Measurements from ENCODE around the gene SOAT2.
"Not testable (repeated sequence)": the region's sequence is repeated elsewhere in the genome, so short reads cannot be mapped to it uniquely, and the experiment has no call there.

SOAT2 gene

GRCh38 chr12:53160000-53160399 is 56.7 kb downstream of the SOAT2 start:
- DNase-seq = no peak

DNA sequence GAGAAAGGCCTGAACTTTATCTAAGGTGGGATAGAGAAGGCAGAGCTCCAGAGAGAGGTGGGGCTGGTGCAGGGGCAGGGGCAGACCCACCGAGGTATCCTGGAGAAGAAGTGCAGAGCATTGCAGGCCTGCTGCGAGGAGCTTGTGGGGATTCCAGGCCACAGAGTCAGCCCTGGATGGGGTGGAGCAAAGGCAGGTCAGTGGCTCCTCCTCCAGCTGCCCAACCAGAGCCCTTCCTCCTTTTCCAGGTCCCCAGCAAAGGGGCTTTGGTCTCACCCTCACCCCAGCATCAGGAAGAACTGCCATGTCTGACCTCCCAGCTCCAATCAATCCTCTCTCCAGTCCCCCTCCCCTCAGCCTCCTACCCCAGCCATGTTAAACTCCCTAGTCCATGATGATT is 57.4 kb downstream of the SOAT2 start:
- no peak for DNase-seq

DNA sequence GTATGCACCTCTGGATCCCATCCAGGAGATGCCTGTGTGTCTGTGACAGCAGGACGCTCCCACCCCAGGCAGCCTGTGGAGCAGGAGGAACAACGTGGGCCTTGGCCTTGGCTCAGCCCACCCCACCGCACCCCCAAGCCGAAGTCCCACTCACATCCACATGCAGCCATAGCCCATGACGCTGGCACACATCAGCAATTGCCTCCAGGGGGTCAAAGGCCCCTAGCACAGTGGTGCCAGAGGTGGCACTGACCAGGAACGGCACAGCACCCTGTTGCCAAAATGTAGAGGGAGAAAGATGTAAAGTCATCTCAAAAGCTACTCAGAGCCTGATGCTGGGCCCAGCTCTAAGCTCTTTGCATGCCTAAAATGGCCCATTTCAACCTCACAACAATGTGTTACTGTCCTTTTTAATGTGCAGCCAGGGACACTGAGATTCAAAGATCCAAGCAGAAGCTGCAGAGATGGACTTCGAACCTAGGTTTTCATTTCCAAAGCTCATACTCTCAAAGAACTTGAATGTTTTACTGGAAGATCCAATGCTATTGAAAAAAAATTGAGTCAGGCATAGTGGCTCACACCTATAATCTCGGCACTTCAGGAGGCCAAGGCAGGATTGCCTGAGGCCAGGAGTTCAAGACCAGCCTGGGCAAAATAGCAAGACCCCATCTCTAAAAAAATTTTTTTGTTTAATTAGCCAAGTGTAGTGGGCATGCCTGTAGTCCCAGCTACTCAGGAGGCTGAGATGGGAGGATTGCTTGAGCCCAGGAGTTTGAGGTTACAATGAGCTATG is 58.0 kb downstream of the SOAT2 start:
- DNase-seq = no peak

GRCh38 chr12:53163008-53163407 is 59.7 kb downstream of the SOAT2 start:
- DNase-seq = not testable (repeated sequence)

- no peak for DNase-seq
Observed at GRCh38 chr12:53166837-53167236, 63.6 kb downstream of the SOAT2 start.

- DNase-seq = no peak
Observed at GRCh38 chr12:53169644-53170043, 66.4 kb downstream of the SOAT2 start.

DNA sequence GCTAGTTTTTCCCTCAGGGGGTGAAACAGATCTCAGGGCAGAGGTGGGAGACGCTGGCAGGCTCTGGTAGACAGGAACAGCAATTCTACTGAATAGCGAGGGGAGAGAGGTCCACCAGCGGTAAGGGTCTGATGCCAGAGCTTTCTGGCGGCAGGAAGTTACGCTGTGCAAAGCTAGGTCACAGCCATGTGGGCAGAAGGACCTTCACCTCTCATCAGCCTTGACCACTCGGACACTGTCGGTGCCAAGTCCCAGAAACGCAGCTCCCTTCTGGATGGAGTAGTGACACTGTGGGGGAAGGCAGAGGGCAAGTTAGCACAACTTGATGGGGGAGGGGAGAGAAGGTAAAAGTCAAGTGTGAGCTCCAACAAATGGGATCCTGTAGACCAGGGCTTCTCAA is 66.9 kb downstream of the SOAT2 start:
- DNase-seq = no peak

DNA sequence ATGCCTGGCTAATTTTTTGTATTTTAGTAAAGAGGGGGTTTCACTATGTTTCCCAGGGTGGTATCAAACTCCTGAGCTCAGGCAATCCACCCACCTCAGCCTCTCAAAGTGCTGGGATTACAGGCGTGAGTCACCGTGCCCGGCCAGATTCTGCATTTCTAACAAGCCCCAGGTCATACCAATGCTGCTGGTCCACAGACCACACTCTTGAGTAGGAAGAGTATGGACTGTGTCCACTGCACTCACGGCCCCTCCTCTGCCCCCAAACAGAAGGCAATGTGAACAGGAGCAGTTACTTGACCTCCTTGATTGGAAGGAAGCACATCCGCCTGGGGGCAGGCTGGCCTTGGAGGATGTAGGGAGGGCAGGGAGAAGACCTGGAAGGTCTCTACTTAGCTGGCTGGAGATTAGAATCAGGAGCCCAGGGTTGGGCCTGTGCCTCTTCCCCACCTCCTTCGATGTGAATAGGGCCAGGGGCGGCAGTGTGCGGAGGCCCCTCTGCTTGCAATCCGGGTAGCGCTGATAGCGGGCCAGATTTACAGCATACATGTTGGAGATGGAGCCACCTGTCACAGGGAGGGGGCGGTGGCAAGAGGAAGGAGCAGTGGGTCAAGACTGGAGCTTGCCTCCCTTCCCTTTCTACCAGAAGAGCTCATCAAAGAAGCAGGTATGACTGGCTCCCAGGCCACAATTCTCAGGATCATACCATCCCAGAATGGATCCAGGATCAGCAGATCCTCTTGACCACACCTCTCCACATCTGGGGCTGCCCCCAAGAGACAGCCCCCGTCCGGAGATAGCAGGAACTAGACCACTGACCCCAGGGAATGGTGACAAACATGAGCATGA is 67.8 kb downstream of the SOAT2 start:
- no peak for DNase-seq

DNA sequence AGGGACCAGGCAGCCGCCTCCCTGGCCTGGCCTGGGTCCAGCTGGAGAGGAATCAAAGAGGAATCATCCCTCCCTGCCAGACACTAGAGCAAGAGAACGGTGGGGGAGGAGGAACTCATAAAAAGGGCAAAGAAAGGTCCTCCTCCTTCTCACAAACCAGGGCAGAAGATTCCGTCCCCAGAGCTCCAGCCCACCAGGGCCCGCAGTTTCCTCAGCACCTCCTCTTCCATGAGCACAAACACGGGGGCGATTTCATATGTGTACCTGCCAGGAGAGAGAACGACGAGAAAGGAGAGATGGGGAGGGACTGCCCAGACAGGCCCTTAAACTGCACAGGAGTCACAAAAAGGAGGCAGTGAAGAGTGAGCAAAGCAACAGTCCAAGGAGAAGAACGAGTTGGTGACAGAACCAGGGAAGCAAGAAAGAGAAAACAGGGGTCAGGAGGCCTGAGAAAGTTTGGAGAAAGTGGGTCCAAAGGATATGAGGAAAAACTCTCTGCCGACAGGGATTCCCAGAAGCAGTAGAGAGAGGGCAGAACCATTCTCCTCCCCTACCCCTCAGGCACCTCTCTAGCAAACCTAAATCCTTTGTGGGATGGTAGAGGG is 68.5 kb downstream of the SOAT2 start:
- no peak for DNase-seq

- no peak for DNase-seq
Observed at GRCh38 chr12:53172352-53172751, 69.1 kb downstream of the SOAT2 start.

DNA sequence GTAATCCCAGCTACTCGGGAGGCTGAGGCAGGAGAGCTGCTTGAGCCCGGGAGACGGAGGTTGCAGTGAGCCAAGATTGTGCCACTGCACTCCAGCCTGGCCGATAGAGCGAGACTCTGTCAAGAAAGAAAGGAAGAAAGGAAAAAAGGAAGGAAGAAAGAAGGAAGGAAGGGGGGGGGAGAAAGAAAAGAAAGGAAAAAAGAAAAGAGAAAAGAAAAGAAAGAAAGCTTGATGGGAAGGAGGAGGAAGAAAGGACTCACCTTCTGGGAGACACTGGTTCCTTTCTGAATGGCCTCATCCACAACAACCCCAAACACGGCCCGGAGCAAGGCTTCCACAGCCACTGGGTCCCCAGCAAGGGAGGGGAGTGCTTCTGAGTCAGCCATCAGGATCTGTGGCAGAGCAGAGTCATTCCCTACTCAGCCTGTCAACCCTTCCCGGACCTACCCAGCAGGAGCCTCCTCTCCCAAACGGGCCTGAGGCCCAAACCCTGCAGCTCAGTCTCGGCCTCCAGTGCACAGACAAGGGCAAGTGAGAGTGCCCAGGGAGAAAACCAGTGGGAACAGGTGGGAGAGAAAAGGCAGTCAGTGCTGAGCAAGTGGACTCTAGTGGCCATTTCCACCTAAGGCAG is 69.9 kb downstream of the SOAT2 start:
- DNase-seq = no peak
